ENCODE measurements around the gene BRMS1. TPM values are rescaled to one million over a fixed set of nuclear protein-coding genes. Genes with fewer than 3 reads are reported as not detected.
A peak's percentile ranks its signal among the peaks of the same experiment; 100 is the strongest.

Gene BRMS1
- total RNA-seq, 1 donor: 43.1 TPM

DNA sequence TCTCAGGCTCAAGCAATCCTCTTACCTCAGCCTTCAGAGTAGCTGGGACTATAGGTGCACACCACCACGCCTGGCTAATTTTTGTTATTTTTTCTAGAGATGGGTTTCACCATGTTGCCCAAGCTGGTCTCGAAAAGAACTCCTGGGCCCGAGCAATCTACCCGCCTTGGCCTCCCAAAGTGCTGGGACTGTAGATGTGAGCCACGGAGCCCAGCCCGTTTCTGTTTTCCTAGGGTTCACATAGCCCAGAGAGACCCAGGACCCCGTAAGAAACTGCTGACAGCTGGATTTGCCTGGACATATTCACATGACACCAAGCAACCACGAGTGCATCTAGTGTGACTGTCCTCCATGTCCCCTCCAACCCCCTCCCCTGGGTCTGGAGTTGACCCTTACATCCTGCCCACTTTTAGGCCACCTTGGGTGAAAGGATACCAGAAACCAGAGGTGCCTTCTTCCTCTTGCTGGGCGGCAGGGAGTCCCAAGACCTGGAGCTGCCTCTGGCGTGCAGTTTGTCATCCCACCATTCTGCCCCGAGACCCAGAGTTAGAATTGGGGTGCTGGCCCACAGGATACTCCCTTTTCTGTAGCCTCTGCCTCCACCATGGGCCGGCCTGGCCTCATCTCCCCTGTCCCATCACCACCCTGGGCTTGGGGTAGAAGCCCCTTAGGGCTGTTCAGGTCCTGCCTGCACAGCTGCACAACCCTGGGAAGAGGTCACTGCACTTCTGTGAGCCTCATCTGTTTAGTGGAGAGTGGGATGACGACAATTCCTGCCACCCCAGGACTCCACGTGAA is 5.0 kb downstream of the BRMS1 start:
- Histone ChIP-seq H3K79me2 (ENCODE audit: insufficient read depth, low read length) (peaks cover 42% of the 10 kb centered on the region), H3K9me3 (ENCODE audit: low read depth, low read length) (no peaks in the 10 kb centered on the region), H3K27me3 (ENCODE audit: insufficient read depth, low read length) (no peaks in the 10 kb centered on the region), H3K27ac (ENCODE audit: low read depth, low read length) (no peak overlapping the region), H3K4me1 (ENCODE audit: insufficient read depth, low read length) (peaks cover 39% of the 10 kb centered on the region), H3K4me2 (ENCODE audit: insufficient read depth, low read length) (no peak overlapping the region), H3K4me3 (ENCODE audit: insufficient read depth, low read length) (no peak overlapping the region), H4K20me1 (ENCODE audit: insufficient read depth, low read length) (peaks cover 18% of the 10 kb centered on the region), H2AFZ (ENCODE audit: low read length) (no peak overlapping the region), H3K36me3 (ENCODE audit: insufficient read depth, low read length) (peaks cover 45% of the 10 kb centered on the region)
- TF ChIP-seq, protein P1, sequence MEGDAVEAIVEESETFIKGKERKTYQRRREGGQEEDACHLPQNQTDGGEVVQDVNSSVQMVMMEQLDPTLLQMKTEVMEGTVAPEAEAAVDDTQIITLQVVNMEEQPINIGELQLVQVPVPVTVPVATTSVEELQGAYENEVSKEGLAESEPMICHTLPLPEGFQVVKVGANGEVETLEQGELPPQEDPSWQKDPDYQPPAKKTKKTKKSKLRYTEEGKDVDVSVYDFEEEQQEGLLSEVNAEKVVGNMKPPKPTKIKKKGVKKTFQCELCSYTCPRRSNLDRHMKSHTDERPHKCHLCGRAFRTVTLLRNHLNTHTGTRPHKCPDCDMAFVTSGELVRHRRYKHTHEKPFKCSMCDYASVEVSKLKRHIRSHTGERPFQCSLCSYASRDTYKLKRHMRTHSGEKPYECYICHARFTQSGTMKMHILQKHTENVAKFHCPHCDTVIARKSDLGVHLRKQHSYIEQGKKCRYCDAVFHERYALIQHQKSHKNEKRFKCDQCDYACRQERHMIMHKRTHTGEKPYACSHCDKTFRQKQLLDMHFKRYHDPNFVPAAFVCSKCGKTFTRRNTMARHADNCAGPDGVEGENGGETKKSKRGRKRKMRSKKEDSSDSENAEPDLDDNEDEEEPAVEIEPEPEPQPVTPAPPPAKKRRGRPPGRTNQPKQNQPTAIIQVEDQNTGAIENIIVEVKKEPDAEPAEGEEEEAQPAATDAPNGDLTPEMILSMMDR (IDR thresholded peaks at IDR 0.05; ENCODE audit: extremely low read depth, low read depth, low read length): no peak
- no peak for DNase-seq (ENCODE audit: insufficient read length, low spot score, missing footprints)

DNA sequence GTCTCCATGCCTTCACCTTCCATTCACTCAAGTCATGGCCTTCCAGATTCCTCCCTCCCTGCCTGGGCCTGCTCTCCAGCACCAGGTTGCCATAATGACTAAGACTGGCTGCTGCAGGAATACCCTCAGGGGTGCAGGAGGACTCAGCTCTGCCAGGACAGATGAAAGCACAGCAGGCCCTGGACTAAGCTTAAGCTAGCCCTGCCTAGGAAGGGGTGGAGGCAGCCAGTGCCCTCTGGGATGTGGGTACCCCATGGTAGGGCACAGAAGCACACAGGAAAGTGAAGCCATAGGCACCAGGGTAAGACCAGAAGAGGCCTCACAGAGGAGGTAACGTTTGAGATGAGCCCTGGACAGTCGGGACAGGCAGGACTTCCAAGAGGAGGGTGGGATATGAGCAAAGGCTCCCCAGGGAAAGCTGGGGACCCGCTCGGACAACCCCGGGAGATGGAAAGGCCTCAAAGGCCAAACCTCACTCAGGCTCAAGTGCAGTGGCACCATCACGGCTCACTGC is 5.7 kb downstream of the BRMS1 start:
- H3K4me2 ChIP-seq (ENCODE audit: insufficient read depth, low read length): no peak overlapping the region
- peaks cover 38% of the 10 kb centered on the region for H3K4me1 ChIP-seq (ENCODE audit: insufficient read depth, low read length)

DNA sequence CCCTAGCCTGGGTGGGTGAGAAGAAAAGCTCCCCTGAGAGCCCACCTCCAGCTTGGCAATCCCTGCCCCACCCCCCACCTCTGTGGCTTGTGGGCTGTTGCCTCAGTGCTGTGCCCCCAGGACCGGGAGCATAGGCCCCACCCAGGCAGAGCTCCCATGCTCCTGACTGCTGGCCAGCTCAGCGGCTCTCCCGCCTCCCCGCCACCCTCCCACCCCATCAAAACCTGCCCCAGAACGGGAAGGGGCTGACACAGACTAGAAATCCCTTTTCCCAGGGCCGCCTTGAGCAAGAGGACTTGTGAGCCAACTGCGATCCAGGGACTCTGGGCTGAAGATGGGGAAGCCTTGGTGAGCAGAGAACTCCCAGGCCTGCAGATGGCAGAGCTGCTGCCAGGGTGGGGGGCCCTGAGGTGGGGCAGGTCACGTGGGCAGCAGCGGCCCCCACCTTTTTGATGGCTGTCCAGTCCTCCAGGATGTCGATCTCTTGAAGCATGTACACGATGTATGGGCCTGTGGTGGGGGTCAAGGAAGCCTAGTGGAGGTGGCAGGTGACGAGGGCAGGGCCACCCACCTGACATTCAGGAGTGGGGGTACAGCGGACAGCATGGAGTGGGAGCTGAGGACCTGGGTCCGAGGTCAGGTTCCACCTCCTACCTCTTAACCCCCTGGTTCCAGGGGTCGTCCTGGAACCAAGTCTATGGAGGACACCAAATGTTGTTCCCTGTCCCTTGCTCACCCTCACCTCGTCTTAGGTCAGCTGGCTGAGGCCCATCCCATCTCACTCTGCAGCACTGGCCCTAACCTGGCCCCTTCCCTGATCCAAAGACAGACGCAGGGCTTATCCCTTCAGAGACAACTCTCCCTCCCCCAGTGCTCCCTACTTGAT is 6.4 kb downstream of the BRMS1 start:
- Histone ChIP-seq H3K27ac (ENCODE audit: low read depth, low read length) (peak overlapping the region; percentile 97), H3K4me1 (ENCODE audit: insufficient read depth, low read length) (peaks cover 31% of the 10 kb centered on the region), H3K4me2 (ENCODE audit: insufficient read depth, low read length) (no peak overlapping the region), H3K9me3 (ENCODE audit: low read depth, low read length) (no peaks in the 10 kb centered on the region), H3K36me3 (ENCODE audit: insufficient read depth, low read length) (peaks cover 49% of the 10 kb centered on the region), H3K79me2 (ENCODE audit: insufficient read depth, low read length) (peaks cover 42% of the 10 kb centered on the region), H3K27me3 (ENCODE audit: insufficient read depth, low read length) (no peaks in the 10 kb centered on the region), H4K20me1 (ENCODE audit: insufficient read depth, low read length) (peaks cover 27% of the 10 kb centered on the region), H3K4me3 (ENCODE audit: insufficient read depth, low read length) (no peak overlapping the region), H2AFZ (ENCODE audit: low read length) (no peak overlapping the region)
- DNase-seq (ENCODE audit: insufficient read length, low spot score, missing footprints): peak; percentile 49
- TF ChIP-seq, protein P1 (IDR thresholded peaks at IDR 0.05; ENCODE audit: extremely low read depth, low read depth, low read length): no peak

More for the DNA sequence above, 5.7 kb downstream of the BRMS1 start:
- Histone ChIP-seq H3K79me2 (ENCODE audit: insufficient read depth, low read length) (peaks cover 42% of the 10 kb centered on the region), H4K20me1 (ENCODE audit: insufficient read depth, low read length) (peaks cover 24% of the 10 kb centered on the region), H3K9me3 (ENCODE audit: low read depth, low read length) (no peaks in the 10 kb centered on the region), H2AFZ (ENCODE audit: low read length) (no peak overlapping the region), H3K27ac (ENCODE audit: low read depth, low read length) (no peak overlapping the region), H3K27me3 (ENCODE audit: insufficient read depth, low read length) (no peaks in the 10 kb centered on the region), H3K4me3 (ENCODE audit: insufficient read depth, low read length) (no peak overlapping the region), H3K36me3 (ENCODE audit: insufficient read depth, low read length) (peaks cover 45% of the 10 kb centered on the region)
- peak; percentile 41 for DNase-seq (ENCODE audit: insufficient read length, low spot score, missing footprints)
- TF ChIP-seq, protein P1 (IDR thresholded peaks at IDR 0.05; ENCODE audit: extremely low read depth, low read depth, low read length): no peak
